ENCODE data around the gene OTOS.

OTOS gene

DNA sequence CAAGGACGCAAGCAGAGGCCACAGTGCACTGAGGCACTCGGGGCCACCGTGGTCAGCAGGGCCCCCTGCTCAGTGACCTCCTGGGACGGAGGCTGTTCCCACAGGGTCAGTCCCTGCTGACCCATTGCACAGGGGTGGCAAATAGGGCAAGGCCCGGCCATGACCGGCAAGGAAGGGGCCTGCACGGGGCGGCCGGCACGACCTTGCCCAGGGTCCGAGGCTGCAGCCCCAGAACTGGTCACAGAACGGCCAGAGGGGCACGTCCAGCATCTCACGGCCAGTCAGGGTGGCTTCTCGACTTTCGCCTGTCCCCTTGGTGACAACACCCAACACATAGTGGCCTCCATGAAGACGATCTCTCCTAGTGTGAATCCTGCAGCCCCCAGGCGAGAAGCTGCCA, 27.6 kb upstream of the OTOS start:
- DNase-seq (ENCODE audit: low read depth, low spot score): no peak

DNA sequence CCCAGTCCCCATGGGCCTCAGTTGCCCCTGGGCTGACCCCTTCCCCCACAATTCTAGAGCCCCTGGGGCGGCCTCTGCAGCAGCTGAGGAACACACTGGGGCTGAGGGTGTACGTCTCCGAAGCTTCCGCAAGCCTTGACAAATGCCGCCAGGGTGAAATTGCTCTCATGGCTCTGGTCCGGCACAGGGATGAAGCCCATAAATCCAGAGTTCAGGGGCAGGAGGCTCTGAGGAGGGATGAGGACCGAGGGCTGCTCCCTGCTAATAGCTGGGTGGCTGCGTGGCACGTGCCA, 27.1 kb upstream of the OTOS start:
- DNase-seq (ENCODE audit: low read depth, low spot score): no peak

DNA sequence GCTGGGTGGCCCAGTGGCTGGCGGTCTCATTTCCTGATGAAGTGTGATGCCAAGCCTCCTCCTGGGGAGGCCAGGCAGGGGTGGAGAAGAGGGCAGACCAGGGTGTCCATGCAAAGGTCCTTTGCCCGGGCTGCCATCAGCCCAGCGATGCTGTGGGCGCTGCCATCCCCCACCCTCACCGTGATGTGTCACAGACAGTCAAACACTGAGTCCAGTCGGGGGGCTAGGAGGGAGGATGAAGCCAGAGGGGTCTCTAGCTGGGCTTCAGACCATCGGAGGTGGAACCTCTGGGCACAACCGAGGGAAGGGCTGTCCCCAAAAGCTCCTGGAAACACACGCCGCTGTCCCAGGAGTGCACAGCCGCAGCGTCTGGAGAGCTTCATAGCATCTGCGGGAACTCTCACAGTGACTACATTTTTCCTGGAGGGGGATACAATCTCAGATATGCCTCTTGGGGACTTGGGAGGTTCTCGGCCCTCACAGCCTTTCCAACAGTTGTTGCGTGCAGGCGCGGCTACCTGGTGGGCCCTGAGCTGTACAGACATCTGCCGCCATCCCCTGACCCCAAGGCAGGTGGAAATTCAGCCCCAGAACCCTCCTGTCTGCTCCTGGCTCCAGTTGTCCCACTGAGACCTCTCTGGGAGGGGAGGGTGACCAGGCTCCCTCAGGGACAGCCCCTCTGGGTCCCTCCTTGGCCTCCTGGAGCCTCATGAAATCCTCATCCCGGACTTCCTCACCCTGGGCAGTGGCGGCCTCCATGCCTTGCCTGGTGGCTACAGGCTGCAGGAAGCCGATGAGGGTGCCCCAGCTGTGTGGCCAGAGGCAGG, 26.5 kb upstream of the OTOS start:
- DNase-seq (ENCODE audit: low read depth, low spot score): no peak

DNA sequence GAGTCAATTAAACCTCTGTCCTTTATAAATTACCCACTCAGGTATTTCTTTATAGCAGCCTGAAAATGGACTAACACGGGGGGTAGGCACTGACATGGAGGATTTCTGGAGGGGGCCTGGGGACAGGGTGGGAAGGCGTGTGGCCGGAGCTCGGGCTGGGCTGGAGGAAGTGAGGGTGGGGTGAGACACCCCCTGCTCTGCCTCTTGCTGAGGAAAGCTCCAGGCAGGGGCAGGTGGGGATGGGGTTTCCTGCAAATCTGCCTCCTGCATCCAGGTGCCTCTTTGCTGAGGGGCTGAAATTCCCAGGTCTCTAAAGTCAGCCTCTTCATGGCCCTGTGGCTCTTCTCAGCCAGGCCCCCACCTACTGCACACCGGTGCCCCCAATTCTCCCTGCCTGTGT, 25.7 kb upstream of the OTOS start:
- no peak for DNase-seq (ENCODE audit: low read depth, low spot score)

DNA sequence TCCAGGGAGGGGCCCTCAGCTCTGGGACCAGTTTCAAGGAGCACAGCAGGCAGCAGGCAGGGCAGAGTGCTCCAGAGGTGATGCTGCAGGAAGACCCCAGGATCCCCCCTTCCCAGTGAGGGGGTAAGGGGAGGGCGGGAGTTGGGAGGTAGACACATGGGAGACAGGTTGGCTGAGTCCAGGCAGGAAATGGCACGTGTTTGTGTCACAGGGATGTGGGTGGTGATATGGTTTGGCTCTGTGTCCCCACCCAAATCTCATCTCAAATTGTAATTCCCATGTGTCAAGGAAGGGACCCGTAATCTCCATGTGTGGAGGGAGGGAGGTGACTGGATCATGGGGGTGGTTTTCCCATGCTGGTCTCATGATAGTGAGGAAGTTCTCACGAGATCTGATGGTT, 25.2 kb upstream of the OTOS start:
- no peak for DNase-seq (ENCODE audit: low read depth, low spot score)

DNA sequence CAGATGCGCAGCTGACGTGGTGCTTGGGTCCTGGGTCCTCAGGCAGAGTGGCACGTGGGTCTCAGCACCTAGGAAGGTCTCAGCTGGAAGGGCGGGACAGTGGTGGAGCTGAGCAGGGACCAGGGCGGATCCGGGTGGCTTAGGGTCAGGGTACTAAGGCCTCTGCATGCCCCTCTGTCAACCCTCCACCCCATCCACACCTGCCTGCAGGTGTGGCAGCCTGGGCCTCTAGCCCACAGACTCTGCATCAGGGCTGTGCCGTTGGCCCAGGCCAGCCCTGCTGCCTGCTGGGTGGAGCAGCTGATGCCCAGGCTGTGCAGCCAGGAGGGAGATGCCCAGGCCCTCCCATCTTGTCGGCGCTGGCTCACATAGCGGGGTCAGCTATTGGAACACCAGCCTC, 24.6 kb upstream of the OTOS start:
- no peak for DNase-seq (ENCODE audit: low read depth, low spot score)

DNA sequence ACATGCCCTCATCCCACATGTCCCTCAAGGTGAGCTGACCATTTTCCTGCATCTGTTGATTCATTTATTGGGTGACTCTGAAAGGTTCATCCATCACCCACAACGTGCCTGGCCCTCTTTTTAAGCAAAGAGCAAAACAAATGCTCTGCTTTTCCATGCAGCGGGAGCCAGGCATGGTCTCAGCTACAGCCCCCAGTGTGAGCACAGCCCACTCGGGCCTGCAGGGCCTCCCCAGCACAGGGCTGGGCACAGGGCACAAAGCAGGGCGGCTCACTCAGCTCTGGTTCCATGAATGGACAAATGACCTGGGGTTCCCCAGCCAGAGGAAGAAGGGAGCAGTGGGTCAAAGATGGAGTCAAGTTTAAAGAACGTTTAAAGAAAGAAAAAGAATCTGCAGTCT, 24.1 kb upstream of the OTOS start:
- DNase-seq (ENCODE audit: low read depth, low spot score): no peak

DNA sequence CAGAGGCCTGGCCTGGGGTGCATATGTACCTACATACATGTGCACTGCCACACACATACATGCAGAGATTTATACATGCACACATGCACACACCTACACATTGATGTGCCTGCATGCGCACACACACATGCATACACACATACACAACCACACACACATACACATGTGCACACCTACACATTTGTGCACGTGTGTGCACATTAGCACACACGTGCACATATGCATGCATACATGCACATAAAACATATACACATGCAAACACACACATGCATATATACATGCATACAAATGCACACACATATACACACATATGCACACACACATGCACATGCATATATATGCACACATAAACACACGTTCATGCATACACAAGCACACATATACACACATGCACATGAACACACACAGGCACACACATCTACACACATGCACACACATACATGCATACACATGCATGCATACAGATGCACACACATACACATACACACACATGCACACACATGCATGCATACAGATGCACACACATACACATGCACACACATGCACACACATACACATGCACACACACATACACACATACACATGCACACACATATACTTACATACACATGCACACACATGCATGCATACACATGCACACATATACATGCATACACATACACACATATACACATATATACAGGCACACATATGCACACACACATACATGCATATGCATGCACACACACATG, 23.6 kb upstream of the OTOS start:
- DNase-seq (ENCODE audit: low read depth, low spot score): no peak

DNA sequence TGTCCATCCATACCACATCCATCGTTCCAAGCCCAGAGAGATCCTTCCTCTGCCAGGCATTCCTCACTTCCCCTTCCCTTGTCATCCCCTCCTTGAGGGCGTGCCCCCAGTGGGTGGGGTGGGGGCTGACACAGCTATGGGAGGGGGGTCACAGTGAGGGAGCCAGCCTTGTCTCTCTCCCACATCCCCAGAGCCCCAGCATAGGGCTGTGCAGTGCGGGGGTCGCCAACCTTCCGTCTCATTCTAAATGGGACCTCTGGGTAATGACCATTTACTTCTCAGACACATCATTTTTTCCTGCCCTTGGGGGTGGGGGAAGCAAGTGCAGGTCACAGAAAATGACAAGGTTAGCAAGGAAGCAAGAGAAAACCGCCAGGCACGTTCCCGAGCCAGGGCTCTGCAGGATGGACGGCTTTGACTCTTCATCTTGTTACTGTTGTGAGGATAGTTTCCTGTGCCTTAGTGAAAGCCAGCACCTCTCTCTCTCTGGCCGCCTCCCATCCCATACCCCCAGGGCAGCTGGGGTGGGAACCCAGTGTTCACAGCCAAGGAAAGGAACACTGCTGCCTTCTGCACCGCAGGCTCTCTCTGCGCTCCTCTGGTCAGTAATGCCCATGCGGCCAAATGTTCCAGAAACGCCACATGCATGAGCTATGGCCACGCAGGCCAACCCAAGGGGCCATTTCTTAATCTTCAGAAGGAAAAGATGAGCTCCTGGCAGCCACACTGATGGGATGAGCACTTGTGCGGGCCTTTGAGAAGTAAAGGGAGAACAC, 22.7 kb upstream of the OTOS start:
- no peak for DNase-seq (ENCODE audit: low read depth, low spot score)

DNA sequence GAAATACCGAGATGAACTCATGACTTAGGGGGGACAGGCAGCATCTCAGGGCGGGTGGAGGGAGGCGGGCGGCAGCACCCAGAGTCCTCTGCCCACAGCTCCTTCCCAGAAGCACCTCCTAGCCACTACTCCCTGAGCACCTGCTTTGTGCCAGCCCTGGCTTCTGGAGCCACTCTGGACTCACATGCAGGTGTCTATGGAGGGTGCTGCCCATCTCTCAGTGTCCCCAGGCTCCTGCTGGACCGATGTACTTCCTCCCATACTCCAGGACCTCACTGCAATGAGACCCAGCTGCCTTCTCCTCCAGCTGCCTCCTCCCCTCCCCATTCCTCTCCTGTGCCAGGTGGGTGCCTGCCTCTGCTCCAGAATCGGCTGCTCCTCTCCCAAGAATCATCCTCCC, 22.1 kb upstream of the OTOS start:
- DNase-seq (ENCODE audit: low read depth, low spot score): no peak

DNA sequence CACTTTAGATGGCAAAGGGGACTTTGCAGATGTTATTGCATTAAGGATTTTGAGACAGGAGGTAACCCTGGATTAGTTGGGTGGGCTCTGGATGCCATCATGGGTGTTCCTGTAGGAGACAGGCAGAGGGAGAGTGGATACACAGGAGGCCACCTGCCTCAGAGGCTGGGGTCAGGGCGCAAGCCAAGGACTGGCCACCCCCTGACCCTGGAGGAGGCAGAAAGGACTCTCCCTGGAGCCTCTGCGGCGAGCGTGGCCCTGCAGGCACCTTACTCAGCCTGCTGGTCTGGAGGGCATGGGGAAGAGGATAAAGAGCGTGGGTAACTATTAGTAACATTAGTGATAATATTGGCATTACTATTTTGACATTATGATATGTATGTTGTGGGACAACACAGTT, 21.6 kb upstream of the OTOS start:
- no peak for DNase-seq (ENCODE audit: low read depth, low spot score)

DNA sequence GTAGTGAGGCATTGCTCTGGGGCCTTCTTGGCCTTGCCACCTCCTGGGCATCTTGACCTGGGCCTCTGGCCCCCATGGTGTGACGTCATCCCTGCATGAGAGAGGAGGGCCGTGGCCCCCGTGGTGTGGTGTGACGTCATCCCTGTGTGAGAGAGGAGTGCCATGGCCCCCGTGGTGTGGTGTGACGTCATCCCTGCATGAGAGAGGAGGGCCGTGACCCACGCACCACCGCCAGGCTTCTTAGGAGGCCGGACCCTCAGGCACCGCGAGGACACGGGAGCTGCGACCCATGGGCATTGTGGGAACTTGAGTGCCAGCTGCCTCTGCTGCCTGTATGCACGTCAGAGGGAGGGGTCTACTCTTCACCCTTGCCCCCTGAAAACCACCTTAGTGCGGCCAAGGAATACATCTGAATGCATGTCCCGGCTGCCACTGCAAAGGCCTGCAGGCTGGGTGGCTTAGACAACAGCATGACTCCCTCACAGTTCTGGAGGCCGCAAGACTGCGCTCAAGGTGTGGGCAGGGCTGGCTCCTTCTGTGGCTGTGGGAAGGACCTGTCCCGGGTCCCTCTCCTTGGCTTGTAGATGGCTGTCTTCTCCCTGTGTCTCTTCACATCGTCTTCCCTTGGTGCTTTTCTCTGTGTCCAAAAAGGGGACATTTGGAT, 20.8 kb upstream of the OTOS start:
- no peak for DNase-seq (ENCODE audit: low read depth, low spot score)

DNA sequence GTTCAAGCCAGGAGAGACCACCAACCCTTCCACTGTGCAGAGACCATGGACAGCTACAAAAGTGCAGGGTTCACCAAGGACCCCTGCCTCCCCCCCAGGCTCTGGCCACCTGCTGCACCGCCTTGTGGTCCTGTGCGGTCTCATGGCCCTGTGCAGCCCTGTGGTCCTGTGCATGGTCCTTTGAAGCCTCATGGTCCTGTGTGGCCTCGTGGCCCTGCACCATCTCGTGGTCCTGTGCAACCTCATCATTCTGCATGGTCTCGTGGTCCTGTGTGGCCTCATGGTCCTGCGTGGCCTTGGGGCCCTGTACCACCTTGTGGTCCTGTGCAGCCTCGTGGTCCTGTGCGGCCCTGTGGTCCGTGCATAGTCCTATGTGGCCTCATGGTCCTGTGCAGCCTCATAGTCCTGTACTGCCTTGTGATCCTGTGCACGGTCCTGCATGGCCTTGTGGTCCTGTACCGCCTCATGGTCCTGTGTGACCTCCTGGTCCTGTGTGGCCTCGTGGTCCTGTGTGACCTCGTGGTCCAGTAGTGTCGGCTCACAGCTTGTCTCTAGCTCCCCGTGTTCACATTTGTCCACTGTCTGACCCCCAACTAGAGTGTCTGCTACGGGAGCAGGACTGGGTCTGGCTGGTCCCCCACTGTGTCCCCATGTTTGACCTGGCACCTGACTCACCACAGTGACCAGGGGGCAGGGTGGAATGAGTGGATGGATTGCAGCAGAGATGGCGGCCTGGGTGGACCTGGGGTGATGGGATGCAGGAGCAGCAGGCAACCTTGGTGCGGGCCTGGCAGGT, 20.0 kb upstream of the OTOS start:
- no peak for DNase-seq (ENCODE audit: low read depth, low spot score)

DNA sequence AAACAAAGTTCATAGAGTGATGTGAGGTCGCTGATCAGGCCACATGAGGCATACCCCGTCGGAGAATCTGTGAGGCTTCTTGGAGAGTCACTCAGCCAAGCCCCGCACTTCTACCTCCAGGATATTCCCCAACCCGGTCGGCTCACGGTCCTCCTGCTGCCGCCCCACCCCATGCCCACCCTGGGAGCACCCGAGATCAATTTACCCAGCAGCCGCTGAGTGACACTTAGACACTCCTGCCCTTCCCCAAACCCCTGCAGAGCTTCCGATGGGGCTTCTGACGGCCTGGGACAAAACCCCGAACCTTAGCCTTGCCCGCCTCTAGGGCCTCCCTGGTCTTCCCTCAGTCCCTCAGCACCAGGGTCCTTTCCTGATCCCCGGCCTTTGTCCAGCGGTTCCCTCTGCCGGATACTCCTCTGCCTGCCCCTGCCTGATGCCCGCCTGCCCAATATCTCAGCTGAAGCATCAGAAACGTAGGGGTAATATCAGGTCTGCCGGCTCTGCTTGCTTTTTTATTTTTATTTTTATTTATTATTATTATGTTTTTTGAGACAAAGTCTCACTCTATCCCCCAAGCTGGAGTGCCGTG, 18.9 kb upstream of the OTOS start:
- DNase-seq (ENCODE audit: low read depth, low spot score): no peak

DNA sequence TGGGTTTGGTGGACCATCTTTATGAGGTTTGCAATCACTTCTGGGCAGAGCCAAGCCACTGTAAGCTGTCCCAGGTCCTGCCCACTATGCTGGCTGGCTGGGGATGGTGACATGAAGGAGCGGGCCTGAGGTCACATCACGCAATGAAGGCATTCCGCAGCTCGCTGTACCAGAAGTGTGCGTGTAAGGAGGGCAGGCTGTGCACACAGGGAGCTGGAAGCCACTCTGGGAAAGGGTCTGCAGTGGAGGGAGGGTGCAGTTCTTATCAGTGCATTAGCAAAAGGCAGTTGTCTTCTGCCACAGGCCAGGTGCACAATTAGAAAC, 16.7 kb upstream of the OTOS start:
- no peak for DNase-seq (ENCODE audit: low read depth, low spot score)

DNA sequence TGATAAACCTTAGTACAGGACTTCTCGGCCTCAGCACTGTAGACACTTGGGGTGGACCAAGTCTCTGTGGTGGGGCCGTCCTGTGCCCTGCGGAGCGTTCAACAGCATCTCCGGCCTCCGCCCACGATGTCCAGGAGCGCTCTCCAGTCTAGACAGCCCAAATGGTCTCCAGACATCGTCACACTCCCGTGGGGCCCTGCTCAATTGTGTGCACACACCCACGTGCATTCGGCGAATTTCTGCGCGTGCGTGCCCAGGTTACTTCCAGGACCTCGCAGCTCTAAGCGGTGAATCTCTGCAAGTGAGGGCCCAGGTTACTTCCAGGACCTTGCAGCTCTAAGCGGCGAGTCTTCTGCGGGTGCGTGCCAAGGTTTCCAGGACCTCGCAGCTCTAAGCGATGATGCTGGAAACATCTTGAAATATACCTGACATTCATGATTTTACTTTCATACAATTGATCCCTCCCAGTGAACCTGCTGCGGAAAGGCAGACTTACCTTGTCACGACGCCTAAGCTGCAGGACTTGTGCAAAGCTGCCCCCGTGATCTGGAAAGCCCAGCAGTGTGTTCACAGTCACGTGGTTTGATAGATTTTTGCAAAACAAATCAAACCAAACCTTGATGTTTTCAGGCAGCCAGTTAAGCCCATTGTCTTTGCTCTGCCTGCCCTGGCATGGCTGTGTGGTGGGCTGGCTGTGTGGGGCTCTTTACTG, 16.1 kb upstream of the OTOS start:
- no peak for DNase-seq (ENCODE audit: low read depth, low spot score)

DNA sequence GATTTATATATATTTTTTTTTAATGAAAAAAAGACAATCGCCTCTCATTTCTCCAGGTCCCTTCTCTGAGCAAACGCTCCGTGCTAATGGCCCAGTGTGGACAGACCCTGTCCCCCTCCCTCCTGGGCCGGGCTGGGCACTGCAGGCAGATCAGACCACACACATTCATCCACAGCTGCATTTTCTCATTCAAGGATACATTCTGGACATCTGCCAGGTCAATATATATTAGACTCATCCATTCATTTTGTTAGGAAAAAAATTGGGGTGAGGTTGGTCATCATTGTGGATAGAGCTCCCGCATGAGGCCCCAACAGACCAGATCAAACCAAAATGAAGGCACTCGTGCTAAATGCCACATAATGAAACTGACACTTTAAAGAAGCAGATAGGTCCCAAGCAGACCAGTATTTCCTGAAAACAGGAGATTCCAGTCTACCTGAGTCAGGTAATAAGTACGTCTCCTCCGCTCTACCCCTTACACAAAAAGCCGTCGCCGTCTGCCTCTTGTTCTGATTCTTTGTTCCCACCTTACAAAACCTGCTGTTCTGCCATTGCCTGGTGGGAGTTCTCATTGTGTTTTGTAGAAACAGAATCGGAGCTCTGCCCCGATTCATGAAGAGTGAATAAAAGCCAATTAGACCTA, 15.4 kb upstream of the OTOS start:
- DNase-seq (ENCODE audit: low read depth, low spot score): no peak

DNA sequence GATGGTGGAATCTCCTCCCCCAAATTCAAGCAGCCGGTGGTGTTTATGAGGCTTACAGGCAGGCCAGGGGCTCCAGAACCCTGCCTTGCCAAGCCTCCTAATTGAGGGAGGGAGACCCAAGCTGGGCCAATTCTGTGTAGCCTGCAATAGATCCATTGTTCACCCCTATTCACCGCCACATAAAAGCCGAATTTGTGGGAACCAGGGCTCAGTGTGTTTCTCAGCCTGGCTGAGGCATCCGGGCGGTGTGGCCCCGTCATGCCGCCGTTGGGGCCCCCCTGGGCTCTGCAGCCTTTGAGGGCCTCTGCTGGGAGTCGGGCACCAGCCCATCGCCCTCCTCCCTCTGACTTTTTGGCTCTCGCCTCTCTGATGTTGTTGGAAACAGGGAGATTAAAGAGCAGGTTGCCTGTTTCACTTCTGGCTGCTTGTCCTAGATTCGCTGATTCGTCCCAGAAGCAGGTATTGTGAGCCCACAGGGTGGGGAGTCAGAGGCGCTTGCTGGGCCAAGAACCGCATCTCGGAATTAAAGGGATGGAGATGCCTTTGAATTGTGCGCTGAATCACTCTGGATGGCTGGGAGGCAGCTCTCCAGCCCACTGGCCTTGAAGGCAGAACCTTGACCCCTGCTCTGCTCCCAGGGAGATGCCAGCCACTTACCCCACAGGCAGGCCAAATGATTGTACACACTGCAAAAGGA, 14.7 kb upstream of the OTOS start:
- no peak for DNase-seq (ENCODE audit: low read depth, low spot score)

DNA sequence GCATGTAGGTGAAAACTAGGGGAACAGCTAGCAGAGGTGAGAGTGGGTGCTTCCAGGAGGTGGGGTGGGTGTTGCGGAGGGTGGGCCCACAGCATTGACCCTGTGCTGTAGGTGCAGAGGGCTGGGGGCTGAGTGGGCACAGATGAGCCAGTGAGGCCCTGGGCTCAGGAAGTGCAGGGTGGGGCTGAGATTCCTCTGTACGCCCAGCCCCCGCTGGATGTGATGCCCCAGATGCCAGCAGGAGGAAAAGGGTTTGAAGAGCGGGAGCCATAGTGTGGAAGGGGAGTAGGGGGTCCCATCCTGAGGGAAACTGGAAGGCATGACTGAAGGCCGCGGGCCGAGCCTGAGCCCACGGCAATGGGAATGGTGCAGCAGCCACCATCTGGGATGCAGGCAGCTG, 14.1 kb upstream of the OTOS start:
- DNase-seq (ENCODE audit: low read depth, low spot score): no peak

Data from brain pericyte (primary cell).